HepG2 (cell line): ENCODE results near the gene DEFB127. TPM values are rescaled to one million over a fixed set of nuclear protein-coding genes. Genes with fewer than 3 reads are reported as not detected.

Source experiments
- ZBTB40 ChIP-seq, 2 experiments: fragments of 450-650 bp in 1 of 2; sonication (generic) in 1 of 2; formaldehyde crosslinking in 1 of 2; IDR thresholded peaks; 2 replicates each; pipeline versions ENCODE4 v1.6.1 to v1.8.0; 2016 to 2022; ENCODE audit warnings: antibody characterized with exemption in 1 of 2, mild to moderate bottlenecking in 1 of 2, missing genetic modification reagents in 1 of 2
- ZNF766 ChIP-seq: sonication (generic); formaldehyde crosslinking; IDR thresholded peaks from 2 replicates; pipeline ENCODE4 v1.5.0; 2020; ENCODE audit warnings: missing genetic modification reagents, borderline replicate concordance
- ZUFSP ChIP-seq: sonication (generic); formaldehyde crosslinking; IDR thresholded peaks from 2 replicates; pipeline ENCODE4 v1.9.0; 2021; ENCODE audit warnings: missing genetic modification reagents, mild to moderate bottlenecking, borderline replicate concordance
- polyA plus RNA-seq, 8 experiments: library from polyadenylated mRNA; depleted of rRNA in 3 of 8; stranded (reverse) in 7 of 8; unstranded in 1 of 8; fragments of >200 nt; fragmentation: Illumina TruSeq in 4 of 8; extraction: Trizol in 4 of 8; gene quantifications; 2 replicates each; pipeline versions ENCODE4 v1.2.1 to v1.2.3, GENCODE V29; 2011 to 2016; ENCODE audit warnings: low read depth in 4 of 8, missing spikeins in 1 of 8, mixed read lengths in 1 of 8; ENCODE audit not compliant: insufficient read depth in 1 of 8
- total RNA-seq, 5 experiments: library from RNA; depleted of rRNA; stranded (reverse); fragments of >200 nt; fragmentation: Illumina TruSeq; extraction: Trizol; gene quantifications; 2 replicates each; pipeline ENCODE4 v1.2.3, GENCODE V29; 2016; ENCODE audit warnings: low read depth in 1 of 5

Gene DEFB127
- total and polyA plus RNA-seq, 2 of the 13 experiments (the other 11 are each of a cell fraction or from before 2014, with no cell fraction given), result not detected

- no peak for TF ChIP-seq ZUFSP
- no peak for TF ChIP-seq ZBTB40 (IDR thresholded peaks at IDR 0.05)
- no peak for TF ChIP-seq ZBTB40 (CRISPR knock-in tag; IDR thresholded peaks at IDR 0.05)
- no peak for TF ChIP-seq ZNF766 (CRISPR knock-in tag)
Observed at GRCh38 chr20:164618-165017, 7.4 kb downstream of the DEFB127 start (continued).
